DMS79 (cell line): ENCODE data around the gene TGM4.
"Not testable (repeated sequence)": the region's sequence is repeated elsewhere in the genome, so short reads cannot be mapped to it uniquely, and the experiment has no call there.

Source experiments
- DNase-seq: peaks from one replicate; lab custom pipeline; 2025; lab: John Stamatoyannopoulos, UW

The TGM4 gene

DNA sequence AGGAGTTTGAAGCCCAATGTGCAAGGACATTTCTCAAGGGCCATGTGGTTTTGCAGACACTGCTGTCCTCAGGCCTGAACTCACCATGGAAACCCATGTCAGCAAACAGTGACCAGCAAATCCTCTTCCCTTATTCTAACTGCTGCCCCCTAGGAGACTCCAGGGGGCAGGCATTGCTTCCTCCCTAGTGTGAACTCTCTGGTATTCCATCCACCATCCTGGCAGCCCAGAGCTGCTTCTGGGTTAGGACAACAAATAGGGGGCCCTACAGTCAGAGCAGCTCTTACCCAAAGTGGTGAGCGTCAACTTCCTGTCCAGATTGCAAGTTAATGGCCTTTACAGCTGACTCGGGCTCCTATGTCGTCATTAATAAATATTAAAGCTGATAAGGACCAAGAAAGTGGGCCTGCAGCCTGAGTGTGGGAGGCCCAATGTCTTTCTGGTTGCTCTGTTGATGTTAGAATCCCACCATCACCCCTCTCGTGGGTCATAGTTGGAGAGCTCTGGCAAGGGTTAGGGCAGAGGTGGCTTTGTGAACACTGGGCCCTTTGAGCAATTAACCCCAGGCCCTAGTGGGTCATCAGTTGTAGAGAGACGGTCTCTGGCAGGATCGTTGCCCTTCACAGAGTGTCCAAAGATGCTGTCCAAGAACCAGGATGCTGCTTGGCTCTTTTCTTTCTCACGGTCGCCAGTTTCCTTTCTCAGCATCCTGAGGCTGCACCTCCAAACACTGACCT is 41.5 kb downstream of the TGM4 start:
- no peak for DNase-seq

DNA sequence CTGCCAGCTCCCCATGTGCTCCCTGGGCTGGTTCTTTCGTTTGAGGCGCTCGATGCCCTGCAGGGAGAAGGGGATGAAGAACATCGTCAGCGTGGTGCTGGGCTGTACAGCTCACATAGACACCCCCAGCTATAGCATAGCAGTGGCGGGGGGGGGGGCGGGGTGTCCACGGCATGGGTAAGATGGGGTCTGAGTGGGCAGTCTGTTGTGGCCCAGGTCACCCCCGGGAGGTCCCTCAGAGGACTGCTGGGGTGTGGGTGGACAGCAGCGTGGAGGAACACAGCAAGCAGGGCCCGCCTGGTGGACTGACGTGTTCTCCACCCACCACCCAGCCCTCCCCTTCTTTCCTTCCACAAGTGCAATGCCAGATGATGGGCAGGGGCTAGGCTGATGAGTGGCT is 43.7 kb downstream of the TGM4 start:
- no peak for DNase-seq

DNA sequence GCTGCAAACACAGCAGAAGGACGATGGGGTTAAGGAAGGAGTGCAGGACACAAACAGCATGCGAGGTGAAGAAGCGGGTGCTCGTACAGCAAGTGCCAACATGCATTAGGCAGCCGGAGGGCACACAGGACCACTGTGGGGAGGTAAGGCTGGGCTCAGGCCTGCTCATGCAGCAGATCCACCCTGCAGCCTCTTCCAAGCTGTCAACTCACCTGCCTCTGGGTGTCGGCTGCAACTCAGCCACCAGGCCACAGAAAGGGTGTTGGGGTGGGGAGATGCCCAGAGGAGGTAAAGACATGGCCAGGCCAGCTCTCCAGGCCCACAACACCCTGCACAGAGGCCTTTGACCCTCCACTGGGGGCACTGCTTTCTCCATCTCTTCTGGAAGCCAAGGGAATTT is 44.2 kb downstream of the TGM4 start:
- DNase-seq, result no peak

DNA sequence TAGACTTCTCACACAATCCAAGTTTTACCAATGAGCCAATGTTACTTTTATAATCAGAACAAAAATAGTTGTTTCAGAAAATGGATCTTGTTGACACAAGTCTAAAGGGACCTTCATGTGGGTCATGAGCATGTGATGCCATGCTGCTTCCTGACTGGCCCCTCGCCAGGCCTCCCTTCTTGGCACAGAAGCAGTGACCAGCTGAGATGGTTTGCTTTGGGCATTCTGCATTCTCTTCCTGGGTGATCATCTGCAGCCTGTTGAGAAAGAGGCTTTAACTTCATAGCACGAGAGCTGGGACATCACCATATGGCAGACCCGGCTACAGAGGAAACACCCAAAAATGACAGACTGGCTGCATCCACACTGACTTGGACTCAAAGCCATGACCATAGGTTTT is 45.7 kb downstream of the TGM4 start:
- DNase-seq, result no peak

DNA sequence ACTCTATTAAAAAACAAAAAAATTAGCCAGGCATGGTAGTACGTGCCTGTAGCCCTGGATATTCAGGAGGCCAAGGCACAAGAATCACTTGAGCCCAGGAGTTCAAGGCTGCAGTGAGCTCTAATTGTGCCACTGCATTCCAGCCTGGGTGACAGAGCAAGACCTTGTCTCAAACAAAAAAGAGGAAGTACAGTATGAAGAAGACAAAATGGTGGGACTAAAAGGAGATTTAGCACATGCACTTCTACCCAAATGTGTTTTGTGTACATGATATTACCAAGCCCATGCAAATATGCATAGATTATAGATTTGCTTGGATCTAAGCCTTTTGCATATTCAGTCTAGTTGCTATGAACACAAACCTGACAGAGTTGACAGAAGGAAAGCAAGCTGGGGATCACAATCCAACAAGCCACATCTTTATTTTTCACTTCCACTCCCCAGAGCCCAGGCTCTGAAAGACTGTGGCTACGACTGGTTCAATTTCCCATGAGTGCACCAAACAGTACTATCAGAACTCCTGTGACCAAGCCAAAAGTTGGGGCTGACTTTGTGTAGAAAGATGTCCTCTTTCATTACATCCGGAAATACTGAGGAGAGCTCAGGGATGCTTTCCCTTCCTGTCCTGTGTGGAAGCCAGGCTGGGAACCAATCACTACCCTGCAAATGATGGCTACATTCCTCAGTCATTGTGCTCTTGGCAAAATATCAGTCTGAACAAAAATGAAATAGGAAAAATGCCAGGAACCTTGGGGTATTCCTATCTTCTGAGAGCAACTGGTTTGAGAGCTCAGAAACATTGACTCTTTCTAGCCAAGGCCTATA is 49.4 kb downstream of the TGM4 start:
- DNase-seq, result no peak

DNA sequence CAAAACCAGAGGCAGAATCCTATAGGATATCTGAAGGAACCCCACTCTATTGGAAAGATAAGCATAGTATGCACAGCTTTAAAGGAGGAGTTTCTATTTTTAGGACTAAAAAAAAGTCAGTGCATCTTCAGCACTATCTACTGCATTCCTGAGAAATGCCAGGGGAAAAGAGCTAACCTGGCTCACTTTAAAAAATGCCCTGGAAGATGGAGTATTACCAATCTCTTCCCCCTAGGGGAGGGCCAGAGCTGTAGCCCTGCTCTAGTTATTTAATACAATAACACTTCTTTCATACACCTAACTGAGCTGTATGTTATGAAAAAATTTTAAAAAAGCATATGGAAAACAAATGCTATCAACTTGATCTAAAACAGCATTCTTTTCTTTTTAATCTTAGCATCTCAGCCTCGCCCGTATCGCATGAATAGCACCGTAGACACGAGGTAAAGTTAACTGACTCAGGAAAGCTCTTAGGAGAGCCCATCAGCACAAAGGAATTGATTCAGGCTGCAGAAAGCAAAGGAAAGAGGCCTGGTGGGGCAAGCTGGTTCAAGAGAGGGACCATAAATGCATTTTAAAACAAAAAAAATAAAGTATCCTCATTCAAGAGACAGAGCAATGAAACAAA is 50.2 kb downstream of the TGM4 start:
- DNase-seq, result no peak

DNA sequence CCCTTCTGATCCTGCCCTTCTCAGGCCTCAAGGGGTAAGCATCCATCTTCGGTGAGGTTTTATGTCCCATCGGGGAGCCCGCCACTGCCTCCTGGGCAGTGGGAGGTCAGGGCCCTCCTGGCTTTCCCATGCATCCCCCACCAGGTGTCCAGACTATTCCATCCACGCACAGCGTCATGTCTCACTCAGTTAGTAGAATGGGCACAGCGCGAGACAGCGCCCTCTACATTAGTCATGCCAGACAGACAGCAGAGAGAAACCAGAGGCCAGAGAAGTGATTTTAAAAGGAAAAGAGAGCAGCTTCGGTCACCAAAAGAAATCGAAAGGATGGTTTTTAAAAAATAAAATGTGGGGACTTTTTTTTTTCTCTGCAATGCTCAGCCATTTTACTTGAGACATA is 51.8 kb downstream of the TGM4 start:
- no peak for DNase-seq

DNA sequence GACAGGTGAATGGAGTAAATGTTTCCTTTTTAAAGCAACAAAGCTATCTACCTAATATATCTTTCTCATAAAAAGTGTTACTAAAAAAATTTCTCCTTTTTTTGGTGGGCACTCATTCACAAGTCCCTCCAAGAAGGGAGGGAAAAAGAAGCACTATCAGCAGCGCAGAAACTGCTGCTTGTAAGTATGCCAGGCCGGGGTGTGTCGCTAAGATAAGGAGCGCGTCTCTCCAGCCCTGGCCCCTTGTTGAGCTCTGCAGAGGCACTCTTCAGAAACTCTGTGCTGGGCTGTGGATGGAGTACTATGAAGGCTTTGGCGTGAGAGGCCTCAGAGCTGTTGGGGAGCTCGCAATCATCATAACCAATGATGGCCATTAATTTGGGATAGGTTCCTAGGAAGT is 52.5 kb downstream of the TGM4 start:
- no peak for DNase-seq

DNA sequence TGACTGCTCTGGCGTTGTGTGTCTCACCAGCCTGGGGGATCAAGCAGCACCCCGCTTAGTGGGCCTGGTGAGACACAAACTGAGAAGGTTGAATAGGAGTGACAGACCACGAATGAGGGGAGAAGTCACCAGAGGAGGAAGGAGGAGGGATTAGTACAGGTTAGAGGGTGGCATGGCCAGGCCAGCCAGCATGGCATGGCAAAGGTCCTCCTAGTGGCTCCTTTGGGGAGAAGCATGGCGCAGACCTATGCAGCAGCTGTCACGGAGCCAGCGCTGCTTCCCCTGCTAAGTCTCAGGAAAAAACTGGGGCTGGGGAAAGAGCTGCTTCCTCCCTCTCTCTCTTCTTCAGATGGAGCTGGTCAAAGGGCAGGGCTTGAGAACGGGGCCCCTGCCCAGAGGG is 53.0 kb downstream of the TGM4 start:
- no peak for DNase-seq

DNA sequence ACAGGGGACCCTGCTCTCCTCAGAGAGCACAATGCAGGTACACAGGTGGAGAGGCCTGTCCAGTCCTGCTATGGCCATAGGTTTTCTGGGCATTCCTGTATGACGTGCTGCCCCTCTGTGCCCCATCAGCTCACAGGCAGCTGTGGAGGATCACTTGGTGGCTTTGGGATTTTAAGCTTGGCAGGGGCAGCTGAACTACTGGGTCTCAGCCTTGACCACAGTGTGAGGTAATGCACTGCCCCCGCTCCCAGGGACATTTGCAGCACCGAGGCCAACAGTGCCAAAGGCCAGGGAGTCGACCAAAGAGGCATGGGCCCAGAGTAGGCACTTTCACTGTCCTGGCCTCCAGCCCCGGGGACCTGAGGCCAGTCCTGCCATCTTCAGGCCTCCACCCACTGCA is 55.4 kb downstream of the TGM4 start:
- DNase-seq, result no peak

DNA sequence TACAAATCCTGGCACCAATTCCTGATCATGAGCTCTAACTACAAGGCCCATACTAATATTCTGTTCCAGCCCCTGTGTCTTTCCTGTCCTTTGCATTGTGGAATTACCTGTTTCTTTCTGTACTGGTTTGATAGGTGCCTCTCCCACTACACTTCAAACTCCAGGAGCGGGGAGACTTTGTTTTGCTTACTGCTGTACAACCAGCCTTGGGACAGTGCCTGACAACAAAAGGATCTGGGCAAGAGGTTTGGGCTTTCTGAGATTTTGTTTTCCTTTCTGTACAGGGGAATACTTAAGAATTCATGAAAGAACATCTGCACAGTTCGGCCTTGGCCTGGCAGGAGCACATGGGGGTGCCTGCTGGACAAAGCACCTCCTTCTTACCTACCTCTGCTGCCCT is 56.5 kb downstream of the TGM4 start:
- no peak for DNase-seq

DNA sequence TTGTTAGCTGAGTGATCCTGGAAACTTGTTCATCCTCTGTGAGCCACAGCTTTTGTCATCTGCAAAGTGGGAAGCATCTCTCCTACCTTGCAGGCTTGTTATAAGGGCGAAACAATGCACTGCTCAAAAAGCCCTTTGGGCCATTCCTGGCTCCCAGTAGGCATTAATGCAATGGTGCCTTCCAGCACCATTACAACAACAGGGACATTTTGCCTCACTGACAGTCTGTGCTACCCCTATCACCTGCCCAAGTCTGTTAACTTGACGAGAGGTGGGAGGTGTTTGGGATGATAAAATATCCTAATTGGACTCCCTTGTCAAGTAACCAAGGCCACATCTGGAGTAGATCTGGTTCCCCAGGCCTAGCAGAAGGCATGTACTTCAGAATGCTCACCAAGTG is 57.4 kb downstream of the TGM4 start:
- DNase-seq, result no peak

DNA sequence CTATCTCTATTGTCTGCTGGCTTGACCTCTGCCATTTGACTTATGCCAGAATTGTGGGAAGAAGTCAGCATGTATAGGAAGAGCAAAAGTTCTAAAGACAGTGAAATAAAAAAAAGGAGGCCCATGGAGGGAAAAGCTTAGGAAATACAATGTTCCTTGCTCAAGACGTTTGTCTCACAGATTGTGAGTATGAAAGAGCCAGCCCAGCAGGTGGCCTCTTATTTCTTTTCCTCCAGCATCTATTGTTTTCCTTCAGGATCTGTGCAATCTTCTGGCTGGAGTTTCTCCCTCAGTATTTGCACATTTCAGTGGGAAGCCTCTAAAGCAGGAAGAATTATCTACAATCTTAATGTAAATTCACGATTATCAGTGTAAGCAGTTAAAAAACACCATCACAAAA is 57.9 kb downstream of the TGM4 start:
- DNase-seq, result no peak

DNA sequence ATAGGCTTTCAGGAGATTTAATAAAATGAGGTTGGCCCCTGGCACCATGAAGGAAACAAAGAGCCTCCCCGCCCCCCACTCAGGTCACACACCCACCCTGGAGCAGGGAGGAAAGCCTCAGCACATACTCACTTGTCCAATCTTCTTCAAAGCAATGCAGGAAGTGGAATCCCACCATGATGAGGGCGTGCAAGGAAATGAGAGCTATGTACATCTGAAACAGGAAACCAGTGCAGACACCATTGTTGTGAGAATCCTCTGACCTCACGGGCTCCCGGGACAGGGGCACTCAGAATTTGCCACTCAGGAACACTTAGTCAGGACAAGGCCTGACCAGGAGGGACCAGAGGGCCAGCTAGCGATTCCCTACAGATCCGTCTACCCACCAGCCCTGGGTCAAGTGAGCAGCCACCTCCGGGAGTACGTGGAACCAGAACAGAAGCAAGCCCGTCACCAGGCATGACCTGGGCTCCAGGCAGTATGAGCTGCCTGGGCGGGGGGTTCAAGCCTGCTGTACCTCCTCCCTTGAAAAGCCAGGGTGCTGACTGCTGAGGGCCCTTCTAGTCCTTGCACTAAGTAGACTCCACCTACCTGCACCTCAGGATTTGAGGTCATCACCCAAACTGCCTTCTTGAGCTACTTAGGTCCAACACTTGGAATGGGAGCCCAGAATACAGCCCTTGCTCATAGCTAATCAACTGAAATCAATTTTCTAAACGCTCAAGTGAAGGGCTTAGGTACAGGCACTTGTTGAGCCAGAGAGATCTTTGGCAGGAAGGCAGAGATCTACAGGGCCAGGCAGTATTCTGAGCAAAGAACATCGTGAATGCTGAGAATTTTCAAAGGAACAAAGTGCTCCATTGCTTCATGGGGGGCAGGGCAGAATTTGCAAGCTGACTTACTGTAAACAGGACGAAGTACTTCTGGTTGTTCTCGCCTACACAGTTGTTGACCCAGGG is 58.9 kb downstream of the TGM4 start:
- DNase-seq, result no peak

DNA sequence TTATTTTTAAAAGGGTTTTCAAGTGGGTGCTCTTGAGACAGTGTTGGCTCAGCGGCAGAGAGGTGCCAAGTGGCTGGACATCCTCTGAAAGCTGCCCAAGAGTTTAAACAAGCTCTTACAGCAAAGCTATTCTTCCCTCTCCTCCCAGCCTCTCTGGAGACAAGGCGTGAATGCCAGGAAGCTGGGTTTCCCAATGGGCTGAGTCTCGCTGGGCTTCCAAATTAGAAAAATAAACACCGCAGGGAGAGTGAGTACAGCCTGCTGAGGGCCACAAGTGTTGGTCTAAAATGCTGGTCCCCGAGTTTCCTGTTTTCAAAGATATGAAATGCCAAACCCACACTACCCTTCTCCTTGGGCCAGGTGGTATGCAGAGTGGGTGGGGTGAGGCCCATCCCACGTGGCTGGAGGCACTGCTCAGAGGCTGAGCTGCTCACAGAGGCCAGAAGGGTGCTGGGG is 65.2 kb downstream of the TGM4 start:
- peak; percentile 86 for DNase-seq

DNA sequence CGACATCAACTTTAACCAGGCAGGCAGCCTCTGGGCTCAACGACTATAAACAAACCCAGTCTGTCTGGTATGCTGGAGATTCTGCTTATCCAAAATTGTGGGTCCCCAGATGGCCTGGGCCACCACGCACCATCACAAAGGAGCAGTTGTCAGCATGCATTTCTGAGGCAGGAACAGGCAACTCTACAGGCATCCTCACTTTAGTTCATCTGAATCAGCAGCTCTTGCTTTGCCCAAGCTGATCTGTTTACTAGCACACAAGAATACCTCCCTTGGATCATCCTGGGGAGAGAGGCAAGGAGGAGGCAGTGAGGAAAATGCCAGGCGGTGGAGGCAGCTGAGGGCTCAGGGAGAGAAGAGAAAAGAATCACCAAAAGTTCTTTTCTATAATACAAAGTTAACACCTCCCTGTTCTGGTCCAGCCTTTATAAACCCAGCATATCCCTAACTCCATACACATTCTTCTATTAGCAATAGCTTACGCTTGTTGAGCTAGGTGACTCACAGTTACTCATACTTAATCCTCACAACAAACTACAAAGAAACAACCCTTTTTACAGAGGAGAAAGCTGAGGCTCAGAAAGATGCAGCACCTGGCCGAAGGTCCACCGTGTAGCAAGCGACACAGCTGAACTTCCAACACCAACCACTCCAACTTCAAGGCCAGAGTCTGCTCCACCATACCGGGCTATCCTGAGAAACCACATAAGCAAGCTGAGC is 68.0 kb downstream of the TGM4 start:
- DNase-seq, result no peak

DNA sequence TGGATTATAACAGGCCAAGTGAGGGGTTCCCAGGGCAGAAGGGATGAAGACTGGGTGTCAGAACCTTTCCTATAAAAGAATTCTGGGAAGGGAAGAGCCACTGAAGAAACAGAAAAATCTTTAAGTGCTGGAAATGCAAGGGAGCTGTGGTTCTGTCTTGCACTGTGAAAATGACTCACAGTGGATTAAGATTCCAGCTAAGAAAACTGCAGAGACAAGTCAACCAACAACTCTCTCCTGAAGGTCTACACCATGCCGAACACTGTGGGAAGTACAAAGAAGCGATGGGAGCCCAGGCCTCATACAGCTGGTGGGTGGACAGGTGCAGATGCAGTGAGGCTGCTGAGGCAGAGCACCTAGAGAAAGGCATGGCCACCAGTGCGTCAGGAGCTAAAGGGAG is 73.8 kb downstream of the TGM4 start:
- no peak for DNase-seq

DNA sequence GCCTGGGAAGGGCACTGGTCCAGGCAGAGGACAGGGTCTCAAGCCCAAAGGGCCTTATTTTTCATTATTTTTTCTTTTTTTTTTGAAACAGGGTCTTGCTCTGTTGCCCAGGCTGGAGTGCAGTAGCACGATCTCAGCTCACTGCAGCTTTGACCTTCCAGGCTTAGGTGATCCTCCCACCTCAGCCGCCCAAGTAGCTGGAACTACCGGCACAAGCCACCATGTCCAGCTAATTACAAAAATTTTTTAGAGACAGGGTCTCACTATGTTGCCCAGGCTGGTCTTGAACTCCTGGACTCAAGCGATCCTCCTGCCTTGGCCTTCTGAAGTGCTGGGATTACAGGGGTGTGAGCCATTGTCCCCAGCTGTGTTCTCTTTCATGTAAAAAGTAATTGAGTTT is 75.4 kb downstream of the TGM4 start:
- not testable (repeated sequence) for DNase-seq

DNA sequence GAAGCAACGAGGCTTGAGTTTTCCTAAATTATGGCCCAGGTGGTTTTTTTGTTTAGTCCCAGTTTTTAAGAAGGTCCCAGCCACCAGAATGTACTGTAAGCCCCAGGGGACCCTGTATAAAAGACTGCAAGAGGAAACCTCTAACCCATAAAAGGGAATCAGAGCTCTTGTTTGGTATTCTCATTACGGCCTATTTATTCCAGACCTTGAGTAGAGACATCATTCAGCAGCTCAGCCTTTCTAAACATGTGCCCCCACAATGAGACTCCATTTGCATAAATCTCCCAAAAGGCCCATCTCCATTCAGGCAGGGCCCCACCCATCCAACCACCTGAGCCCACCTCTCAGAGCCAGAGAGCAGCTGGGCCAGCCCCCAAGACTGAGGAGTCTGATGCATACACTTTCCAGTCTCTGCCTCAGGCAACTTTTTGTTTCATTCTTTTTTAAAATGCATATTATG is 75.9 kb downstream of the TGM4 start:
- DNase-seq, result no peak

DNA sequence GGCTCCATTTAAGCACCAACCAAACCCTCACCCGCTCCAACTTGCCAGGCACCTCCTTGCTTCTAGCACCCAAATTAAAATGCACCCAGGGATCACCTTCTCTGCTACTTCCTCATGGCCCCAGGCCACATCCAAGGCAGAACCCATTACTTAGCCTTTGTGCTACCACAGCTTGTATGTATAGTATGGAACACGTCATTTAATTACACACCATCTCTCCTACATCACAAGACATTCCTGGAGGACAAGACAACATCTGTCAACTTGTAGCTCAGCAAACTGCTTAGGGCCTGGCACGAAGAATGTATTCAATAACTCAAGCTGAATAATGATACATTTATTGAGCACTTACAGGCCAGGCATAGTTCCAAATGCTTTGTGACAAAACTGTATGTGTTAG is 78.3 kb downstream of the TGM4 start:
- DNase-seq, result no peak

DNA sequence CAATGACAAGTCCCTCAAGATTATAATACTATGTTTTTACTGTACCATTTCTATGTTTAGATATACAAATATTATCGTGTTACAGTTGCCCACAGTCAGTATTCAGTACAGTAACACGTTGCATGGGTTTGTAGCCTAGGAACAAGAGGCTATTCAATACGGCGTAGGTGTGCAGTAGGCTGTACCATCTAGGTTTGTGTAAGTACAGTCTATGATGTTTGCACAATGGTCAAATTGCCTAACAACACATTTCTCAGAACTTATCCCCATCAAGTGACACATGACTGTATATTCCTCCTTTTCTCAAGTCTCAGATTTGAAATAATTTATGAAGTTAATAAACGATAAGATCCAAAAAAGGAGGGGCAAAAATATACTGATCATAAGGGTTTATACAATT is 79.9 kb downstream of the TGM4 start:
- no peak for DNase-seq
